ENCODE results near the gene GFAP.

Gene GFAP

DNA sequence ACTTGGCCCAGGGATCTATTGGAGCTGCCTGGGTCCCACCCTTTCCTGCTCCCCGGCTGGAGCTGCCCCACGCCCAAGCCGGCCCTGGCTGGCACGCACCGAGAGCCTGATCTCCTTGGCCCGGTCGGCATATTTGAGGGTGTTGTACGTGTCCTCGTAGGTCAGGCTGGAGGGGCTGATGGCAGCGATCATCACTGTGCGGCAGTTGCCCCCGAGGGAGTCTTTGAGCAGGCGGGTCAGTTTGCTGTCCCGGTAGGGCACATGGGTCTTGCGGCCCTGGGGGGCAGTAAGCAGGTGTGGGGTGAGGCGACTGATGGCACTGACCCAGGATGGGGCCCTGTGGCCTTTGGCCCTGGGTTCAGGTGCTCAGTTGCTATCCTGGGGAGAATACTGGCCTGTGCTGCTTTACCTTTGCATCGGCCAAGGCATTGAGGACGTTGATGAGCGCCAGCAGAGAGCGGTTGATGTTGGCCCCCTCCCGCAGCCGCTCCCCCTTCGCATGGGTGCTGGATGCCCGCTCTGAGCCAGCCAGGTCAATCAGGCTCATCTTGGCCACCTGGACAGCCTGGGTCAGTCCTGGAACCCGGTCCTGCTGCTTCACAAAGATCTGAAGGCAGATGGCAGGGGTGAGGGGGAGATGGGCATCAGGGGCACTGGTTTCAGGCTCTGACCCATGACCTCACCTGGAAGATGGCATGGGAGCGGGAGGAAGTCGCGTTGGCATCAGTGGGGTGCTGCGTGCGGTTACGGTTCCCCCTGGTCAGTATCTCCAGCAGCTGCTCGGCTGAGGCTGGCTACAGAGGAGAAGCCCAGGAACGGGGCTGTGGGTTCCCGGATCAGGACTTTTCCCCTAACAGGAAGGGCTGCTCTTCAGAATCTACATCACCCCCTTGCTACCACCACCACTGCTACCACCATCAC, 18.8 kb upstream of the GFAP start:
- no peaks in the 10 kb centered on the region for H3K27me3 ChIP-seq (ENCODE audit: insufficient read depth, low read depth, severe bottlenecking)
- TF ChIP-seq, protein P1, sequence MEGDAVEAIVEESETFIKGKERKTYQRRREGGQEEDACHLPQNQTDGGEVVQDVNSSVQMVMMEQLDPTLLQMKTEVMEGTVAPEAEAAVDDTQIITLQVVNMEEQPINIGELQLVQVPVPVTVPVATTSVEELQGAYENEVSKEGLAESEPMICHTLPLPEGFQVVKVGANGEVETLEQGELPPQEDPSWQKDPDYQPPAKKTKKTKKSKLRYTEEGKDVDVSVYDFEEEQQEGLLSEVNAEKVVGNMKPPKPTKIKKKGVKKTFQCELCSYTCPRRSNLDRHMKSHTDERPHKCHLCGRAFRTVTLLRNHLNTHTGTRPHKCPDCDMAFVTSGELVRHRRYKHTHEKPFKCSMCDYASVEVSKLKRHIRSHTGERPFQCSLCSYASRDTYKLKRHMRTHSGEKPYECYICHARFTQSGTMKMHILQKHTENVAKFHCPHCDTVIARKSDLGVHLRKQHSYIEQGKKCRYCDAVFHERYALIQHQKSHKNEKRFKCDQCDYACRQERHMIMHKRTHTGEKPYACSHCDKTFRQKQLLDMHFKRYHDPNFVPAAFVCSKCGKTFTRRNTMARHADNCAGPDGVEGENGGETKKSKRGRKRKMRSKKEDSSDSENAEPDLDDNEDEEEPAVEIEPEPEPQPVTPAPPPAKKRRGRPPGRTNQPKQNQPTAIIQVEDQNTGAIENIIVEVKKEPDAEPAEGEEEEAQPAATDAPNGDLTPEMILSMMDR (IDR thresholded peaks at IDR 0.05; ENCODE audit: low read depth, low read length) = no peak

DNA sequence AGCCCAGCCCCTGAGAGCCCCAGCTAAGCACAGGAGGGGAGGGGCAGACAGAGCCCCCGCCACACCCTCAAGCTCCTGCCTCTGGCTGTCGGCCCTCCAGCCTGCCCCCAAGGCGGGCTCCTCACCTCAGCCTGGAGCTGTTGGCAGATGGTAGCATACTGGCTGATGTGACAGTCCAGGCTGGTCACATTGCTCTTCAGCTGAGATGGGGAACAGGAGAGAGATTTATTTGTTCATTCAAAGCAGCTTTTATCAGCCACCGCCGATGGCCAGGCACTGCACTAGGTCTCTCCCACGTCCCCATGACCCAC, 17.4 kb upstream of the GFAP start:
- Histone ChIP-seq H3K4me3 (ENCODE audit: low read depth, low read length) (no peak overlapping the region), H3K27ac (no peak overlapping the region), H3K27me3 (ENCODE audit: insufficient read depth, low read depth, severe bottlenecking) (no peaks in the 10 kb centered on the region), H3K36me3 (peaks cover 97% of the 10 kb centered on the region), H3K9me3 (ENCODE audit: severe bottlenecking) (no peaks in the 10 kb centered on the region)
- DNase-seq = no peak
- TF ChIP-seq, protein P1 (IDR thresholded peaks at IDR 0.05; ENCODE audit: low read depth, low read length) = no peak

More for the DNA sequence above, 18.8 kb upstream of the GFAP start:
- DNase-seq = no peak
- Histone ChIP-seq H3K27ac (no peak overlapping the region), H3K4me3 (ENCODE audit: low read depth, low read length) (no peak overlapping the region), H3K9me3 (ENCODE audit: severe bottlenecking) (no peaks in the 10 kb centered on the region), H3K36me3 (peaks cover 97% of the 10 kb centered on the region)

DNA sequence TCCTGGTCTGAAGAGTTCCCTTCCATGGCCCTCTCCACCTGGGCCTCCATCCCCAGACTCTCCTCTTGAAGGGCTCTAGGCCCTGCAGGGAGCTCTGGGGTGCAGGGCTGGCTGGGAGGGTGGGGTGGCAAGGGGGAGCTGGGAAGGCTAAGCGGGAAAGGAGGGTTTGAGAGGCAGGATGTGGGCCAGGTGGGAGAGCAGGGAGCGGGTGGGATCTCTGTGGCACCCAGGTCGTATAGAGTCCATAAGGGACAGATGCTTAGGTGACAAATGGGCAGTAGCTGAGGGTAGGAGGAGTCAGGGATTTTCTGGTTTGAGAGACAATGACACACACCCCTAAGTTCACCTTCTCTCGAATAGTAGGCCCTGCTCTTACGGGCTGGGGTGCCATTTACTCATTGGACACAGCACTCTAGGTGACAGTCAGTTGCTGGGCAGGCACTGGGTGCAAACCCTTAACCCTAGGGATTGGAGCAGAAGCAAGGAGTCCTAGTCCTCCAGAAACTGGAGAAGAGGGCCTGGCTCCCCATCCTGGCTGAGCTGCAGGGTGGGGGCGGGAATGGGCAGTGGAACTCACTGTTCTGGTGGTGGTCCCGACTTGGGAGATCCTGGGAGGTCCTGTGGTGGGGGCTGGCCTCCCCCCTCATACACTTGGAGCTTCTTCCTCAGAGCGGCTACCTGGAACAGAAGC, 16.9 kb upstream of the GFAP start:
- Histone ChIP-seq H3K9me3 (ENCODE audit: severe bottlenecking) (no peaks in the 10 kb centered on the region), H3K27me3 (ENCODE audit: insufficient read depth, low read depth, severe bottlenecking) (no peaks in the 10 kb centered on the region), H3K4me3 (ENCODE audit: low read depth, low read length) (no peak overlapping the region), H3K27ac (no peak overlapping the region), H3K36me3 (peaks cover 97% of the 10 kb centered on the region)
- no peak for DNase-seq
- TF ChIP-seq, protein P1 (IDR thresholded peaks at IDR 0.05; ENCODE audit: low read depth, low read length) = no peak

DNA sequence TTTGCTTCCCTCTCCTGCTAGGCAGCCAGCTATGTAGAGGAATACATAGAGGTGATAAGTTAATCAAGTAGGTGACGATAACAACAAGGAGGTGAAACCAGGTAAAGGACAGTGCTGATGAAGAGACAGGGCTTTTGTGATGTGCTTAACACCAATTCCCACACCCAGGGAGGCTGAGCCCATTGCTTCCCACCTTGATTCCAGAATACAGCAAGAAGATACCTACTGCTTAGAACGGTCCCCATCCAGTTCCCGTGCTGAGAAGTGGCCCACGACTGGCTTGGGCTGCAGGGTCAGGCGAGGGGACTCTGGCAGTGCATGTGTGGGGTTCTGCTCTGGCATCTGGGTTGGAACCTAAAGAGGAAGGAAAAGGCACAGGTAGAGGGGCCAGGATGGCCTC, 16.1 kb upstream of the GFAP start:
- Histone ChIP-seq H3K27ac (no peak overlapping the region), H3K27me3 (ENCODE audit: insufficient read depth, low read depth, severe bottlenecking) (no peaks in the 10 kb centered on the region), H3K4me3 (ENCODE audit: low read depth, low read length) (no peak overlapping the region), H3K9me3 (ENCODE audit: severe bottlenecking) (no peaks in the 10 kb centered on the region), H3K36me3 (peaks cover 99% of the 10 kb centered on the region)
- DNase-seq = no peak
- TF ChIP-seq, protein P1 (IDR thresholded peaks at IDR 0.05; ENCODE audit: low read depth, low read length) = no peak

DNA sequence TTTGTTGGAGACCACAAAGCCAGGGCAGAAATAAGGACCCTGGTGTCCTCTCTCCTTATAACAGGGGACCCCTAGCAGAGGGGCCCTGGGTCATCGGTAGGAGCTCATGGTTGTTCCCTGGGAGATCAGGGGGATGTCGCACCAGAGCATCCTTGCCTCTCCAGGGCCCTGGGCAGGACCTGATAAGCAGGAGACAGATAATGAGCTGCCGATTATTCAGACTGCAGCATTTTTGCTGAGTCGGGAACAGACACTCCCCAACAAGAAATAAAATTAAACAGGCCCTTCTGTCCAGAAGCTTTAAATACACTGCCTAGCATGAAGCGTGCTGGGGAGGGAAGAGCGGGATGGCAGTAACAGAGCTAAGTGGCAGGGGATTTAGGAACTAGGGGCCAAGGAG, 15.4 kb upstream of the GFAP start:
- Histone ChIP-seq H3K9me3 (ENCODE audit: severe bottlenecking) (no peaks in the 10 kb centered on the region), H3K27ac (no peak overlapping the region), H3K27me3 (ENCODE audit: insufficient read depth, low read depth, severe bottlenecking) (no peaks in the 10 kb centered on the region), H3K36me3 (peaks cover 100% of the 10 kb centered on the region), H3K4me3 (ENCODE audit: low read depth, low read length) (no peak overlapping the region)
- TF ChIP-seq, protein P1 (IDR thresholded peaks at IDR 0.05; ENCODE audit: low read depth, low read length) = no peak
- no peak for DNase-seq

All from WERI-Rb-1 (cell line).